ENCODE measurements around the gene MYOM1. TPM values are rescaled to one million over a fixed set of nuclear protein-coding genes. Genes with fewer than 3 reads are reported as not detected.

MYOM1 gene
- total RNA-seq, 1 donor = 0.86 TPM

DNA sequence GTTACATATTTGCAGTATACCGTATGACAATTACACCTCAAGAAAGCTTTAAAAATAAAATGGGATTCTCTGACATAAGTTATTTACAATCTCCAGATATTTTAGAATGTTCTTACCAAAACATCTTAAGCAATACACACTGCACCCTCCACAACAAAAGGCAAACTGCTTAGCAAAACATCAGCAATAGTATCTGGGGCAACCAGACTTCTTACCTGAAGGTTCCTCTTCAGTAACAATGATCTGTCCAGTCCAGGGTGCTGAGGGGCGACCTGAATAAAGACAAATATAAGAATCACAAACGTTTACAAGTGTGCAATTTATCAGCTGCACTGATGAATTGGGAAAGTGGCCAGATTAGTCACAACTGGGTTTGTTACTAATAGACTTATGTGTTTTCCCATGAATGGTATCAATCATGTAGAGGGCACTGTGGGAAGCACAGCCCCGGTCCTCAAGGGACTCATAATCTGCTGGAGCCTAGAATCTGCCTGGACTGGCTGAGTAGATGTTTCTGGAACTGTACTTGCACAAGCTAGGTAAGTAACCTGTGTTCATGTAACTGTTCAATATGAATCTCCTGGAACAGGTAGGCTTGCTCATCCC is 70.7 kb downstream of the MYOM1 start:
- no peak for TF ChIP-seq CTCF (IDR thresholded peaks at IDR 0.05; ENCODE audit: insufficient read depth, low read depth, low read length)
- DNase-seq (ENCODE audit: low read depth) = peak; percentile 46
- no peak overlapping the region for H3K4me3 ChIP-seq (ENCODE audit: low read depth, low read length)

GRCh38 chr18:3147935-3148554 is 71.7 kb downstream of the MYOM1 start:
- H3K4me3 ChIP-seq (ENCODE audit: low read depth, low read length) = no peak overlapping the region
- no peak for TF ChIP-seq CTCF (IDR thresholded peaks at IDR 0.05; ENCODE audit: insufficient read depth, low read depth, low read length)
- no peak for DNase-seq (ENCODE audit: low read depth)

GRCh38 chr18:3140986-3141639 is 78.7 kb downstream of the MYOM1 start:
- H3K4me3 ChIP-seq (ENCODE audit: low read depth, low read length) = no peak overlapping the region
- DNase-seq (ENCODE audit: low read depth) = no peak
- no peak for TF ChIP-seq CTCF (IDR thresholded peaks at IDR 0.05; ENCODE audit: insufficient read depth, low read depth, low read length)

- H3K4me3 ChIP-seq (ENCODE audit: low read depth, low read length) = no peak overlapping the region
- no peak for DNase-seq (ENCODE audit: low read depth)
- no peak for TF ChIP-seq CTCF (IDR thresholded peaks at IDR 0.05; ENCODE audit: insufficient read depth, low read depth, low read length)
Measured at GRCh38 chr18:3140342-3140741, 79.4 kb downstream of the MYOM1 start.

- TF ChIP-seq CTCF (IDR thresholded peaks at IDR 0.05; ENCODE audit: insufficient read depth, low read depth, low read length) = no peak
- H3K4me3 ChIP-seq (ENCODE audit: low read depth, low read length) = no peak overlapping the region
- DNase-seq (ENCODE audit: low read depth) = no peak
Measured at GRCh38 chr18:3139406-3139805, 80.4 kb downstream of the MYOM1 start.

GRCh38 chr18:3138274-3138975 is 81.3 kb downstream of the MYOM1 start:
- no peak for TF ChIP-seq CTCF (IDR thresholded peaks at IDR 0.05; ENCODE audit: insufficient read depth, low read depth, low read length)
- DNase-seq (ENCODE audit: low read depth) = no peak
- H3K4me3 ChIP-seq (ENCODE audit: low read depth, low read length) = no peak overlapping the region

Data from fibroblast of villous mesenchyme (primary cell).